Activated CD8-positive, alpha-beta memory T cell treated with anti-CD3 and anti-CD28 coated beads, Interleukin-2, amount 50 U/mL, for 1 hour (primary cell): ENCODE data around the gene TBC1D8.

ENCODE experiments used
- DNase-seq: peaks from one replicate; pipeline ENCODE4 v3.0.0-alpha.2; 2020; ENCODE audit errors: extremely low read depth

The TBC1D8 gene

DNA sequence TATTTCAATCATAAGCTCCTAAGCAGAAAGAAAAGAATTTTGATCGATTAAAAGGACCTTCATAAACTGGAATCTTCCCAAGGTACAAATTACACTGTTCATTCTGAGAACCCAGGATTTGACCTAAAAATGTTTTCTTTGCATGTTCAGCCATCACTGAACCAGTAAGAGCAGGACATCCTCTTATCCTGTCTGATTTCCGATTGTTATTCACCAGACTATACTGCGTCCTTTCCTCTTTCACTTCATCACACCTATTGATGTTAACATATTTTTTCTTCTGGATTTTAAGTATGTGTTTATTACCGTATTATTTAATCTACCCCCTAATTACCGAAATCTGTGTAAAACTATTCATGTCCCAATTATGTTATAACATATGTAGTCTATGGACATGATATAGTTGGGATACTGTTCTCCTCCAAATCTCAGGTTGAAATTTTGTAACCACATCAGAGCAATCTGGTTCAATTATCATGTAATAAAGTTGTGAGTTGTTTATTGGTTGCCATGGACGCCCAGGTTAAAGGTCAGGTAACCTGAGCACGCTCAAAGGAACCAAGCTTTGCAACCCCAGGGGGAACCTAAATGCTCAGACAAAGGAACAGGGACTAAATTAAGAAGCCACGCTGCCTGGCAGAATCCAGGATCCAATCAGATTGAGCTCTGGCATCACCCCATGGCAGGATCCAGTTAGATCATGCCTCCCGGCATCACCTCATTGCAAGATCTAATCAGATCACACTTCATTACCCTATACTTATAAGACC is 11.6 kb upstream of the TBC1D8 start:
- DNase-seq = no peak

- no peak for DNase-seq
Observed at GRCh38 chr2:101161658-101162057, 10.5 kb upstream of the TBC1D8 start.

- DNase-seq = no peak
Observed at GRCh38 chr2:101160454-101160853, 9.3 kb upstream of the TBC1D8 start.

GRCh38 chr2:101159526-101159925 is 8.3 kb upstream of the TBC1D8 start:
- DNase-seq = no peak

- no peak for DNase-seq
Observed at GRCh38 chr2:101157272-101157671, 6.1 kb upstream of the TBC1D8 start.

DNA sequence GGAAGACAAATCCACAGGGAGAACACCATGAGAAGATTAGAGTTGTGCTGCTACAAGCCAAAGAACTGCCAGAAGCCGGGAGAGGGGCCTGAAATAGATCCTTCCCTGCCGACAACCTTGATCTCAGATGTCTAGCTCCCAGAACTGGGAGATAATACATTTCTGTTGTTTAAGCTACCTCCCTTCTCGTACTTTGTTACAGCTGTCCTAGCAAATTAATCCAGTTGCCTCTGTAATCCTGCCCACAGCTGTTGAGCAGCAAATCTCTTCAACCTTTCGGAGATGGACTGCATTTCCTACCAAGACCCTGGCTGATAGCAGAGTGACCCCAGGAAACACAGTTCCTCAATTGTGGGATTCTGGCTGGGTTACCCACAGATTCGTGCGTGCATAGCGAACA is 2.6 kb upstream of the TBC1D8 start:
- DNase-seq = no peak

DNA sequence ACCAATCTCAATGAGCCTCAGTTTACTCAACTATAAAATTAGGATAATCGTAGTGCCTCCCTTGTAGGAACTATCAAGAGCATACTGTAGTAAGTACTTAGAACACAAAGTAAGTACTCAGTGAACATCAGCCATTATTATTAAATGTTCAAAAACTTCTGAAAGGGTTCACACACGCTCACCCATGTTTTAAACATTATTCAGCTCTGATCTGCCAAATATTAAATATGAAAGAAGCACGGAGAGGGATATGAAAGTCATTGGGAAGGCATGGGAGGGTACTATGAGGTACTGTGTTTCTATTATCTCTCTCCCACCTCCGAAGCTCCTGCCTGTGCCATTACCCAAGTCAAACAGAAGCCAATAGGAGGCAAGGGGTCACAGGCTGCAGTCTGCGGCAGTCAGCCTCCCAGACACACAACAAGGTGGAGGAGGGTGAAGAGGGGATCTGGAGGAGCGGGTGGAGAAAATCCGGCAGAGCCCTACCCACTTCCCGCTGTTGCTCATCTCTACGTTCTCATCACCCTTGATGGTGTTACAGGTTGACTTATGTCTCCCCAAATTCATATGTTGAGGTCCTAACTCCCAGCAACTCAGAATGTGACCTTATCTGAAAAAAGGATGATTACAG is 2.0 kb upstream of the TBC1D8 start:
- DNase-seq = no peak

DNA sequence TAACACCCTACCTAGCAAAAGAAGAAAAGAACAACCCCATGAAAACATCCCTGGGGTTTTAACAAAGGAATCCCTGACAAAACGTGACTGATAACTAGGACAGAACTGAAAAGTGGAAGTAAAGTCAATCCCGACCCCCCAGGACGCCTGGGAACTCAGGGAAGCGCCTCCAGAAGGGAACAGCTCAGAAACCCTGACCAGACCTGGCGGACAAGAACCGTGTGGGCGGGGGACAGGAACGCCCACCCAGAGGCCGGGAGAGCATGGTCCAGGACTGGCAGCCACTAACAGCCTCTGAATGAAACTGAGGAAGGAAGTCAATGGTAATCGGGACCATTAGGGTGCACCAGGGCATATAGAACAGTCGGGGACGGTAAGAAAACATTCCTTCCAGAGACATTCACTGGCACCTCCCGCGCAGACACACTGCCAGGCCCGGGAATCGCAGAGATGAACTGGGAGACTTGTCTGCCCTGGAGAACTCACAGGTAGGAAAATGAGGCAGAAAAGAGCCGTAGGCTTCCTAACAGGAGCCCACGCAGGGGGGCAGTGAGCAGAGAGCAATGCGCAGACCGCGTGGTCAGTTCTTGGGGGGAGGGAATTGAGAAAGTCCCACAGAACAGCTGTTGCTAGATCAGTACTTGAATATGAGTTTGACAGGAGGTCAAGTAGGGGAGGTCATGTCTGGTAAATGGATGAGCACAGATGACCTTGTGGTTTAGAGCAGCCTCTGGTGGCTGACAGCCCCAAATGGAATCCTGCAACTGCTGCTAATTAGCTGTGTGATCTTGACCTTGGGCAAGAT is 1.3 kb upstream of the TBC1D8 start:
- no peak for DNase-seq

- no peak for DNase-seq
Observed at GRCh38 chr2:101151859-101152271, 683 bp upstream of the TBC1D8 start.

DNA sequence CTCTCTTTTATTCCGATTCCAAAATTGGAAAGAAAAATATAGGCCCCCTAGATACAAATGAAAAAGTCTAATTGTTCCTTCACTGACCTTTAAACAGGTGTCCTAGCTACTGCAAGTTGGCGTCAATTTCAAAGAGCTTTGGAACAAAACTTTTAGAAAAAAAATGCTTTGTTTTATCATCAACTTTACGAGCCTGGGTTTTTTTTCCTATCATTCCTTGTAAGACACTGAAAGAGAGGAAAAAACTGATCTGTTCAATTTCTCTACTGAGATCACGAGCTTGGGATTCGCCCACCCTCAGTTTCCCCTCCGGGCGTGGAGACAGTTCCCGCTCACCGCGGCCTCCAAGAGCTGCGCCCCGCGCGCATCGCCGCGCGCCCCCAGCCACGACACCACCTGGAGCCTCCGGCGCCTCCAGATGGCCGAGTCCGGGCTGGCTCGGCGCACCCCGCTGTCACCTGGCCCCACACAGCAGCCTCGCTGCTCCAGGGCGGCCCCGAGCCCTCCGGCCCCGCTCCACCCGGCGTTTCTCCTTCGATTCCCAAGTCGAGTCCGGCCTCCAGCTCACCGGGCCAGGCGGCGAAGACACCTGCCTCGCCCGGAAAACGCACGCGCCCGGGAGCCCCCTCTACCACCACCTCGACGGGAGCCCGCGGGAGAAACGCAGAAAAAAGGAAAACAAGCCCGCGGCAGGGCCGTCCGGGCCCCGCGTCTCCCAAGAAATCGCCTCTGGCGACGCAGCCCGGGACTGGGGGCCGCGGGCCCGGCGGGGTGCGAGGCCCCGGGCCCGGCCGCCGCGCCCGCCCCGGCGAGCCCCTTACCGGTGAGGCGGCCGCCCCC is 656 bp downstream of the TBC1D8 start:
- DNase-seq = no peak

DNA sequence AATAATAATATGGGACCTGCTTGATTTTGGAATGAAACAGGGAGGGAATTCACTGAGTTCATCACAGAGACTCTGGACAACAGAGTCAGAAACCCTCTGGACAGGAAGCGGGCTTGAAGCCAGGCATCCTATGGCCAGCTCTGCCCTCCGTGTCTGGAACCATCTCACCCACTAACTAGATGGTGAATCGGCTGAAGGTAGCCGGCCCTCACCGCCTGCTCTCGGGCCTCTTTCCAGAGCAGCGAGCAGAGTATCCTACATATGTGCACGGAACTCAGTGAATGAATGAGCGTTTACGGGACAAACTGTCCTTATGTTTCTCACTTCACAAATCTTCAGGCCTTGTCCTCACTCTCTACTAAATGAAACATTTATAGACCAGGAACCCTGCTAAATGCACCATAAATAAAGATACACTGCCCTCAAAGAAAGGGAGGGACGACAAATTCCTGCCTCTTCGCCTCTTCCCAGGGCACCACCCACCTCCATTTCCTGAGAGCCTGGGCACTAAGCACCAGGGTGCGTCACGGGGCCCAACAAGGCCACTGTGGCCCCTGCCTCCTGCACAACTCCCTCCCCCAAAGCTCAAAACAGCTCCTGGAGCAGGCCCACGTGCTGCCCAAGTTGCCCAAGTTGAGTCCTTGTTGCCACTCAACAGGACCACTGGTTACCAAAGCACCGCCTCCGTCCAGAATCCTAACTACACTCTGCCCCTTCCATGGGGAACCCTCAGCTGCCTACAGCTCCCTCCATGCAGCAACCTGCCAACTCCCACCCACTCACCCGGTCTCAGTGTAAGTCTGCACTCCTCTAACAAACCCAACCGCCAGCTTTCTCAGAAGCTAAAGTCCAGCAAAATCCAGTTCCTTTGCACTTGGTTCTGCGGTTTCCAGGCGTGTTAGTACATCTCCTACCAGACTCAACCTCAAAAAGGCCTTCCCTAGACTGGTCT is 1.7 kb downstream of the TBC1D8 start:
- DNase-seq = no peak

GRCh38 chr2:101148777-101149176 is 2.4 kb downstream of the TBC1D8 start:
- DNase-seq = no peak

- no peak for DNase-seq
Observed at GRCh38 chr2:101147971-101148370, 3.2 kb downstream of the TBC1D8 start.

- DNase-seq = no peak
Observed at GRCh38 chr2:101147062-101147461, 4.1 kb downstream of the TBC1D8 start.

- DNase-seq = no peak
Observed at GRCh38 chr2:101146535-101146934, 4.6 kb downstream of the TBC1D8 start.

DNA sequence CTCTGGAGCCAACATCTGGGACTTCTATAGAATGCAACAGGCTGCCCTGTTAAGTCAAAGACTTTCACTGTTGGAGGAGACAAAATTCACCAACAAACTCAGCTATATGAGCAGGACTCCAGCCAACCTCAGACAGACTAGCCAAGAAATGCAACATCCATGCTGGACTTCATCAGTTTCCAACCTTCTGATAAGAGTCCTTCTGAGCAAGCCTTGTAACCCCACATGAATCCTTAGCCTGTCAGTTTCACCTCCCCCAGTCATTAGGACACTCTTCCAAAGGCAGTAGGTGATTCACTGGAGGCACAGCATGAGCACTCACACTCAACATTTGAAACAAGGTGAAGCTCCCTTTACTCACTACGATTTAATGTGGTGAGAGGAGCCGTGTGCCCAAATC is 5.8 kb downstream of the TBC1D8 start:
- DNase-seq = no peak

GRCh38 chr2:101142163-101142562 is 9.0 kb downstream of the TBC1D8 start:
- DNase-seq = no peak

GRCh38 chr2:101140978-101141655 is 10.1 kb downstream of the TBC1D8 start:
- no peak for DNase-seq

DNA sequence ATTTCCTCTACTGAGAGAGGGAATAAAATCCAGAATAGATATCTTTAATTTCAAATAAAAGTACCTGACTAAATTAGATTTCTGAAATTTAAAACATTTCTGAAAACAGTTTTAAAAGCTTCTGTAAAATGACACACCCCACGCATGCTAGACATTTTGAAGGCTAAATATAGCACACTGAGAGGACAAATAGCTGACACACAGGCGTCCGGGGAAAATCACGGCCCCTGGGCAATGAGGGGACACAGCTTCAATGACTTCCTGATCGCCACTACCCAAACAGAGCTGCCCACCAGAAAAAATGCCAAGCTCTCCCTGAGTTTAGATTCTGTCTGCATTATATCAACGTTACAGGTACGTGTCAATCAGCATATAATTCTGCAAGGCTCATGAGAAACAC is 10.9 kb downstream of the TBC1D8 start:
- no peak for DNase-seq

DNA sequence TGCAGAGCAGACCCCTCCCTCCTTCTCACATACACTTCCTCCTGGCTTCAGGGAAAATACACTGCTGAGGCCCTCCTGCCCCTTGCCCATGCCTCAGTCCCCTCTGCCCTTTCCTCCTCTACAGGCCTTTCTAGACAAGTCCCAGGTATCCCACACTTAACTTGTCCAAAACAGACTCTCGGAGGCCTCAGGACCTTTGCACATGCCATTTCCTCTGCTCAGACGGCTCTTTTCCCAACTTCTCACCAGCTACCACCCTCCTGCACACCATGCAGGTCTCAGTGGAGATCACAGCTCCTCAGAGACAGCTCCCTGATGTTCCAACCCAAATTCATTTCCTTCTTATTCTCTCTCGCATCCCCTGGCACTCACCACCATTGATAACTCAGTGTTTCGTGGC is 11.7 kb downstream of the TBC1D8 start:
- no peak for DNase-seq
